ENCODE results near the gene PAPOLA. TPM values are rescaled to one million over a fixed set of nuclear protein-coding genes. Genes with fewer than 3 reads are reported as not detected.

Gene PAPOLA
- total and polyA plus RNA-seq, 2 of the 4 experiments (the other 2 are of a cell fraction) = 73.8 to 128 TPM

- Histone ChIP-seq H2AFZ (replicated peaks; ENCODE audit: low read length, poor library complexity) (no peak overlapping the region), H4K5ac (ENCODE audit: low read depth, low read length) (no peak overlapping the region), H3K27me3 (ENCODE audit: control insufficient read depth, insufficient read depth, low read length) (peaks cover 64% of the 10 kb centered on the region), H3K79me1 (ENCODE audit: low read depth in 1 of 2, low read length in 2 of 2) (no peaks in the 10 kb centered on the region), H3K9me1 (ENCODE audit: insufficient read depth, low read length) (peaks cover 2% of the 10 kb centered on the region; the same call in 1 of the 2 replicates), H3K36me3 (ENCODE audit: control insufficient read depth, insufficient read depth, low read length) (no peaks in the 10 kb centered on the region), H3K23ac (ENCODE audit: low read depth, low read length) (no peak overlapping the region), H2BK20ac (ENCODE audit: low read depth, low read length) (no peak overlapping the region), H3K4me1 (ENCODE audit: control insufficient read depth, insufficient read depth, low read length) (no peaks in the 10 kb centered on the region), H3K14ac (replicated peaks; ENCODE audit: low read depth, low read length) (no peak overlapping the region), H2BK5ac (ENCODE audit: low read depth, low read length, poor library complexity, severe bottlenecking) (no peak overlapping the region), H2BK15ac (ENCODE audit: low read depth, low read length) (no peak overlapping the region), H3K18ac (ENCODE audit: low read depth, low read length) (no peak overlapping the region), H3K9ac (ENCODE audit: low read depth, low read length) (no peak overlapping the region), H3K4ac (ENCODE audit: low read depth, low read length) (no peak overlapping the region), H3K9me3 (ENCODE audit: control insufficient read depth, insufficient read depth, low read length) (no peaks in the 10 kb centered on the region; the same call in none of the 2 replicates), H2AK9ac (replicated peaks; ENCODE audit: low read depth, low read length, poor library complexity) (peak overlapping the region; percentile 15), H3K56ac (ENCODE audit: extremely low read depth, insufficient read depth, low read length) (no peak overlapping the region), H3K4me2 (ENCODE audit: low read depth, low read length) (no peak overlapping the region), H3K27ac (ENCODE audit: insufficient read depth, low read length) (no peak overlapping the region), H4K20me1 (ENCODE audit: insufficient read depth, low read length) (no peaks in the 10 kb centered on the region), H2BK120ac (ENCODE audit: low read depth, low read length) (no peak overlapping the region), H4K91ac (ENCODE audit: insufficient read depth, low read depth, low read length) (no peak overlapping the region), H4K8ac (ENCODE audit: low read depth in 2 of 2, low read length in 2 of 2) (no peak overlapping the region), H2AK5ac (ENCODE audit: low read depth, low read length) (no peak overlapping the region), H3K4me3 (ENCODE audit: insufficient read depth, low read depth, low read length) (no peak overlapping the region)
- ATAC-seq (ENCODE audit: low read depth) = no peak
- BruUV-seq (replicated peaks) = no TSS peak
- dilution Hi-C loops (cut with HindIII; ENCODE audit: low sequenced_read_pairs, unreplicated experiment) = no loop called here
- POLR2A ChIA-PET (ENCODE audit: unreplicated experiment) = interaction anchor here (0.8 kb wide), 1 partner anchor 153 kb away, joined by 4 read pairs; no protein-coding TSS in a partner anchor
- 36% methylated on average over 11 of the region's 21 CpGs; no CpG with 5 or more reads in 1 of the 2 experiments for WGBS, 2 experiments (ENCODE audit: extremely low coverage in 2 of 2, insufficient read length in 1 of 2)
- intact Hi-C loops (cut with micrococcal nuclease) = no loop called here
- in situ Hi-C loops (cut with MboI; ENCODE audit: low sequenced_read_pairs) = loop anchor here (10.0 kb wide), 1 partner anchor 158 kb away; no protein-coding TSS in a partner anchor
- no peak for DNase-seq
- CTCF ChIA-PET = no interaction called here
- TF ChIP-seq MAZ (IDR thresholded peaks at IDR 0.05; ENCODE audit: borderline replicate concordance, low read depth, low read length) (no peak), POLR2A (IDR thresholded peaks at IDR 0.05; ENCODE audit: low read depth, low read length) (no peak), BHLHE40 (IDR thresholded peaks at IDR 0.05; ENCODE audit: low read depth, low read length) (no peak), FOS (IDR thresholded peaks at IDR 0.05; ENCODE audit: low read depth, low read length) (no peak), RFX5 (IDR thresholded peaks at IDR 0.05; ENCODE audit: low read depth, low read length) (no peak), MXI1 (IDR thresholded peaks at IDR 0.05; ENCODE audit: borderline replicate concordance, low read depth, low read length) (no peak), NFE2L2 (IDR thresholded peaks at IDR 0.05; ENCODE audit: low read depth, low read length) (no peak), MAFK (IDR thresholded peaks at IDR 0.05; ENCODE audit: low read depth, low read length) (no peak), ELK1 (IDR thresholded peaks at IDR 0.05; ENCODE audit: borderline replicate concordance, low read depth, low read length) (no peak), RCOR1 (IDR thresholded peaks at IDR 0.05; ENCODE audit: insufficient replicate concordance, low read length) (no peak), USF2 (IDR thresholded peaks at IDR 0.05; ENCODE audit: low read depth, low read length) (no peak), CEBPB (IDR thresholded peaks at IDR 0.05; ENCODE audit: low read depth, low read length) (no peak), SMC3 (IDR thresholded peaks at IDR 0.05; ENCODE audit: low read depth, low read length) (no peak)
- TF ChIP-seq, protein P1, sequence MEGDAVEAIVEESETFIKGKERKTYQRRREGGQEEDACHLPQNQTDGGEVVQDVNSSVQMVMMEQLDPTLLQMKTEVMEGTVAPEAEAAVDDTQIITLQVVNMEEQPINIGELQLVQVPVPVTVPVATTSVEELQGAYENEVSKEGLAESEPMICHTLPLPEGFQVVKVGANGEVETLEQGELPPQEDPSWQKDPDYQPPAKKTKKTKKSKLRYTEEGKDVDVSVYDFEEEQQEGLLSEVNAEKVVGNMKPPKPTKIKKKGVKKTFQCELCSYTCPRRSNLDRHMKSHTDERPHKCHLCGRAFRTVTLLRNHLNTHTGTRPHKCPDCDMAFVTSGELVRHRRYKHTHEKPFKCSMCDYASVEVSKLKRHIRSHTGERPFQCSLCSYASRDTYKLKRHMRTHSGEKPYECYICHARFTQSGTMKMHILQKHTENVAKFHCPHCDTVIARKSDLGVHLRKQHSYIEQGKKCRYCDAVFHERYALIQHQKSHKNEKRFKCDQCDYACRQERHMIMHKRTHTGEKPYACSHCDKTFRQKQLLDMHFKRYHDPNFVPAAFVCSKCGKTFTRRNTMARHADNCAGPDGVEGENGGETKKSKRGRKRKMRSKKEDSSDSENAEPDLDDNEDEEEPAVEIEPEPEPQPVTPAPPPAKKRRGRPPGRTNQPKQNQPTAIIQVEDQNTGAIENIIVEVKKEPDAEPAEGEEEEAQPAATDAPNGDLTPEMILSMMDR (conservative IDR thresholded peaks at IDR 0.05; ENCODE audit: low read depth, low read length) = no peak
These were observed 85.0 kb downstream of the PAPOLA start for GRCh38 chr14:96586921-96587822.

All from IMR-90 (cell line).